ENCODE measurements around the gene PHLDB3. TPM values are rescaled to one million over a fixed set of nuclear protein-coding genes. Genes with fewer than 3 reads are reported as not detected.
A peak's percentile ranks its signal among the peaks of the same experiment; 100 is the strongest.

The PHLDB3 gene
- polyA plus RNA-seq, 4 donors, result 7.1 to 14.1 (median 10.7) TPM

GRCh38 chr19:43471091-43471490 lies 33.5 kb downstream of the PHLDB3 start:
- DNase-seq (ENCODE audit: low read depth in 4 of 4, low spot score in 2 of 4), result no peak

- DNase-seq (ENCODE audit: low read depth in 4 of 4, low spot score in 2 of 4), result no peak
Observed at GRCh38 chr19:43470288-43470687, 34.3 kb downstream of the PHLDB3 start.

GRCh38 chr19:43469160-43469480 lies 35.4 kb downstream of the PHLDB3 start:
- DNase-seq (ENCODE audit: low read depth in 4 of 4, low spot score in 2 of 4), result no peak

GRCh38 chr19:43468354-43469159 lies 36.0 kb downstream of the PHLDB3 start:
- no peak for DNase-seq (ENCODE audit: low read depth in 4 of 4, low spot score in 2 of 4)

- no peak for DNase-seq (ENCODE audit: low read depth in 4 of 4, low spot score in 2 of 4)
Observed at GRCh38 chr19:43467730-43468129, 36.8 kb downstream of the PHLDB3 start.

GRCh38 chr19:43467276-43467675 lies 37.3 kb downstream of the PHLDB3 start:
- no peak for DNase-seq (ENCODE audit: low read depth in 4 of 4, low spot score in 2 of 4)

- no peak for DNase-seq (ENCODE audit: low read depth in 4 of 4, low spot score in 2 of 4)
Observed at GRCh38 chr19:43466793-43467192, 37.8 kb downstream of the PHLDB3 start.

GRCh38 chr19:43465468-43466120 lies 39.0 kb downstream of the PHLDB3 start, which contains the start of gene LYPD3:
Gene LYPD3, minus strand, starts transcription at chr19:43465608. Its CDS starts 37 bp downstream, at chr19:43465571.
- no peak for DNase-seq (ENCODE audit: low read depth in 4 of 4, low spot score in 2 of 4)

- DNase-seq (ENCODE audit: low read depth in 4 of 4, low spot score in 2 of 4), result peak in 1 of 4 donors; percentile 55
Observed at GRCh38 chr19:43464134-43464775, 40.3 kb downstream of the PHLDB3 start.

GRCh38 chr19:43463381-43464133 lies 41.0 kb downstream of the PHLDB3 start:
- peak; percentile 88 to 95 (median 88) for DNase-seq (ENCODE audit: low read depth in 4 of 4, low spot score in 2 of 4)

- DNase-seq (ENCODE audit: low read depth in 4 of 4, low spot score in 2 of 4), result no peak
Observed at GRCh38 chr19:43462785-43463380, 41.7 kb downstream of the PHLDB3 start.

- no peak for DNase-seq (ENCODE audit: low read depth in 4 of 4, low spot score in 2 of 4)
Observed at GRCh38 chr19:43462383-43462782, 42.2 kb downstream of the PHLDB3 start.

GRCh38 chr19:43461303-43461702 lies 43.2 kb downstream of the PHLDB3 start:
- no peak for DNase-seq (ENCODE audit: low read depth in 4 of 4, low spot score in 2 of 4)

- DNase-seq (ENCODE audit: low read depth in 4 of 4, low spot score in 2 of 4), result no peak
Observed at GRCh38 chr19:43460362-43461016, 44.1 kb downstream of the PHLDB3 start.

- no peak for DNase-seq (ENCODE audit: low read depth in 4 of 4, low spot score in 2 of 4)
Observed at GRCh38 chr19:43457809-43458208, 46.7 kb downstream of the PHLDB3 start.

GRCh38 chr19:43455321-43456113 lies 49.0 kb downstream of the PHLDB3 start:
- no peak for DNase-seq (ENCODE audit: low read depth in 4 of 4, low spot score in 2 of 4)

GRCh38 chr19:43454031-43454430 lies 50.5 kb downstream of the PHLDB3 start:
- DNase-seq (ENCODE audit: low read depth in 4 of 4, low spot score in 2 of 4), result no peak

- no peak for DNase-seq (ENCODE audit: low read depth in 4 of 4, low spot score in 2 of 4)
Observed at GRCh38 chr19:43452582-43452981, 52.0 kb downstream of the PHLDB3 start.

GRCh38 chr19:43450545-43450997 lies 54.0 kb downstream of the PHLDB3 start:
- no peak for DNase-seq (ENCODE audit: low read depth in 4 of 4, low spot score in 2 of 4)
